Lung microvascular endothelial cell (primary cell): ENCODE data around the gene RIC8A. TPM values are rescaled to one million over a fixed set of nuclear protein-coding genes. Genes with fewer than 3 reads are reported as not detected.

Experiments used
- DNase-seq, 2 donors: peaks; one replicate each; pipeline versions ENCODE4 v3.0.0 to v3.0.0-alpha.2; 2010; ENCODE audit warnings: low read depth in 2 of 2
- total RNA-seq: library from RNA; depleted of rRNA; stranded (reverse); fragments of >200 nt; gene quantifications from 2 replicates; pipeline ENCODE4 v1.2.1, GENCODE V29; 2014

Gene RIC8A
- total RNA-seq, 1 donor from 2014 or later = 160 TPM

DNA sequence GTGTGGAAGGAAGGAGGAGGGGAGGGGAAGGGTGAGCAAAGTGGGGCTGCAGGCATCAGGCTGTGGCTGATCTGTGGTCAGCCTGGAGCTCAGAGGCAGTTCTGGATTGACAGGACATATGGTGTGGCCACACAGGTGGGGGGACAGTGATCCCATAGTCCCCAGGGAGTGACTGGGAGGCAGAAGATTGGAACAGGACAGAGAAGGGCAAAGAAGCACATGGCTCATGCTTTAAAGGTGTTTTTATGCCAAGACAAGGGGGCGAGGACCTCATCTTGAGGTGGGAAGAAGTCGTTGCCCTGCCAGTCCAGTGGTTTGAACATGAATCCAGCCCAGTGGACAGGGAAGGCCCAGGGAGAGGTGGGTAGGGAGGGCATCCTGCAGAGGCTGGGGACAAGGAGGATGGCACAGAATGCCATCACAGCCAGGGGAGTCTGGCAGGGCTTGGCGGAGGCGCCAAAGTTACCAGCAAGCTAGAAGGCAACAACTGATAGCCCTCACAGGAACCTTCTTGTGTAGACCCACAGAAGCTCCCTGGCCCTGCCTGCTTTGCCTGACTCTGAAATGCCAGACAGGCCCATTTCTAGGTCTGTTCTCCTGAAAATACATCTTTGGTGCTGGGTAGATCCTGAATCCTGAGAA is 3.4 kb upstream of the RIC8A start:
- DNase-seq = no peak

DNA sequence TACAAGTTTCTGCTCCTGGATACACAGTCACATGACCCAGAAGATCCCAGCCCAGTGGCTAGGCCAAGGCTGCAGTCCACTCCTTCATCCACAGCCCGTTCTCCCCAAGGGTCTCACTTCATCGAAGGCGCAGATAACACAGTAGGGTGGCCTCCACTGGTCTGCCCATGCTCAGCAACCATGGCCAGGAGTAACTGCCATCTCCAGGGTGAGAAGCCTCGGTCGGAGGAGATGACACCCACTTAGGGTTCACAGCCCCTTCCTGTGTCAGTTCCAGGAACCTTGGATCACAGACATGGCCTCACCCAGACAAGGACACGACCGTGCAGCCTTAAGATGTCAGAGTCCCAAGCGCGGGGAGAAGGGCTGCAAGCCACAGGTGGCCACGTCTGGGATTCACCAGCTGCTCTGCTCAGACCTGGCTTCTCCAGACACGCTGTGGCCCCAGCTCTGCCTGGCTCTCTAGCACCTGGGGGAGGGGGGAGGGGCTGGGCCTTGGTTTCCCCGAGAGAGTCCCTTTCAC is 2.9 kb upstream of the RIC8A start:
- DNase-seq = no peak

- no peak for DNase-seq
These were observed 2.1 kb upstream of the RIC8A start for GRCh38 chr11:205221-206001.

- peak in 1 of 2 donors; percentile 2 for DNase-seq
These were observed 1.5 kb upstream of the RIC8A start for GRCh38 chr11:206002-206384.

GRCh38 chr11:206526-207207 is 841 bp upstream of the RIC8A start:
- DNase-seq = peak; percentile 41 to 51

- peak; percentile 83 to 87 for DNase-seq
These were observed 314 bp downstream of the RIC8A start for GRCh38 chr11:207863-208180.

- peak; percentile 78 to 83 for DNase-seq
These were observed 841 bp downstream of the RIC8A start for GRCh38 chr11:208181-208916.

DNA sequence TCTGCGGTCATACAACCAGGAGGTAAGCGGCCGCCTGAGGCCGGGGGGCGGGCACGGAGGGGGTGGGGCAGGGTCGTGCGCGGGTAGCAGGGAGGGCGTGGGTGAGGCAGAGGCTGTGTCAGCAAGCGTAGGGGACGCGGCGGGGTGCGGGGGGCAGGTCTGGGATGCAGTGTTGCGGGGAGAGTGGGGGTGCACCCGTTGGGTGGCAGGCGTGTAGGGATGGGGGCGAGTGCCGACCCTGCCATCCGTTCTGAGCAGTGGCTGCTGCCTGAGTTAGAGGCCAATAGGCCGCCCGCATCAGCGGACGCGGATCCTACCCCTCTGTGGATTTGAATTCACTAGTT is 1.4 kb downstream of the RIC8A start:
- DNase-seq = peak in 1 of 2 donors; percentile 15

DNA sequence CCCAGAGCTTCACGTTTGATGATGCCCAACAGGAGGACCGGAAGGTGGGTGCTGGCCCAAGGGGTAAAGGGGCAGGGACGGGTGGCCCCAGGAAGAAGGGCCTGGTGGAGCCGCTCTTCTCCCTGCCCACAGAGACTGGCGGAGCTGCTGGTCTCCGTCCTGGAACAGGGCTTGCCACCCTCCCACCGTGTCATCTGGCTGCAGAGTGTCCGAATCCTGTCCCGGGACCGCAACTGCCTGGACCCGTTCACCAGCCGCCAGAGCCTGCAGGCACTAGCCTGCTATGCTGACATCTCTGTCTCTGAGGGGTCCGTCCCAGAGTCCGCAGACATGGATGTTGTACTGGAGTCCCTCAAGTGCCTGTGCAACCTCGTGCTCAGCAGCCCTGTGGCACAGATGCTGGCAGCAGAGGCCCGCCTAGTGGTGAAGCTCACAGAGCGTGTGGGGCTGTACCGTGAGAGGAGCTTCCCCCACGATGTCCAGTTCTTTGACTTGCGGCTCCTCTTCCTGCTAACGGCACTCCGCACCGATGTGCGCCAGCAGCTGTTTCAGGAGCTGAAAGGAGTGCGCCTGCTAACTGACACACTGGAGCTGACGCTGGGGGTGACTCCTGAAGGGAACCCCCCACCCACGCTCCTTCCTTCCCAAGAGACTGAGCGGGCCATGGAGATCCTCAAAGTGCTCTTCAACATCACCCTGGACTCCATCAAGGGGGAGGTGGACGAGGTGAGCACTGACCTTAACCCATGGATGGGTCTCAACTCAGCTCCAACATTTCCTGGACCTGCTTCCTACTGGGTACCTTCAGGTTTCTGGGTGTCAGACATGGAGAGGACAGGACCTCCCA is 2.0 kb downstream of the RIC8A start:
- peak; percentile 28 to 31 for DNase-seq

DNA sequence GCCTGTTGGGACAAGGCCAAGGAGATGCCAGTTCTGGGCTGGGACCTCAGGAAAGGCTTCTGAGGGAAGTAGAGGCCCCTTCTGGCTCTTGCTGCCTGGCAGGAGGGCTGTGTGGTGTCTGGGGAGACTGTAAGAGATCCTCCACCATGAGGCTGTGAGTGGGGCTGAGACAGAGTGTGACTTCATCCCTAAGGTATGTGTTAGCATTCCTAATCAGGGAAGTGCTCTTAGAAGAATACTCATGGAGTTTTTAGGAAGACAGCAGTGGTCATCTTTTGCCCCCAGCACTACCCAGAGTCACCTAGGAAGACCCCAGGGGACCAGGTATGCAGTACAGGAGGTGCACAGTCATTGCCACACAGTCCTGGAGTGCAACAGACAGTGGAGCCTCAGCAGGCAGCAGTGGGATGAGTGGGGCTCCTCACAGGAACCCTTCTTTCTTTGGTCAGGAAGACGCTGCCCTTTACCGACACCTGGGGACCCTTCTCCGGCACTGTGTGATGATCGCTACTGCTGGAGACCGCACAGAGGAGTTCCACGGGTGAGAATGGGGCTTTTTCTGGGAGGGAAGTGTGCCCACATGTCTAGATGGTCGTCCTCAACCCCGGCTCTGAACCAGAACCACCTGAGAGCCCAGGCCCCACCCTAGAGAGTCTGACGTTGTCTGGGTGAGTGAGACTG is 2.8 kb downstream of the RIC8A start:
- peak in 1 of 2 donors; percentile 64 for DNase-seq

DNA sequence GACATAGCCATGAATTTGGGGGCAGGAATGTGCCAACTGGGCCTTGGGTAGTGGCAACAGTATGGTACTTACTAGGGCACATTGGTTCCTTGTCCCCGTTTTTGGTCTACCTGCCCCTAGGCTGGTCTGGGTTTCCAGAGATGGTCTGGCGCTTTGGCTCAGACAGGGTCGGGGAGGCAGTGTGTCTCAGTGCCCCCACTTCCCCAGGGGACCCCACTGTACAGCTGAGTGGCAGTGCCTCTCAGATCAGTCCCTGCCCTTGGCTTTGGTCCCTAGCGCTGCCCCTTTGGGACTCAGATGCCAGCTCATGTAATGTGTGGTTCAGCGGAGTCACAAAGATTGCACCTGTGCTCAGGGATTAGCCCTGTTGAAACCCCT is 3.3 kb downstream of the RIC8A start:
- DNase-seq = no peak

GRCh38 chr11:211295-211694 is 3.8 kb downstream of the RIC8A start:
- no peak for DNase-seq

- no peak for DNase-seq
These were observed 4.2 kb downstream of the RIC8A start for GRCh38 chr11:211741-212140.

- DNase-seq = no peak
These were observed 4.9 kb downstream of the RIC8A start for GRCh38 chr11:212150-213100.

- no peak for DNase-seq
These were observed 5.6 kb downstream of the RIC8A start for GRCh38 chr11:213111-213510.

GRCh38 chr11:214083-214482 is 6.6 kb downstream of the RIC8A start:
- no peak for DNase-seq

GRCh38 chr11:215581-216037 is 8.1 kb downstream of the RIC8A start:
- DNase-seq = no peak

- no peak for DNase-seq
These were observed 8.8 kb downstream of the RIC8A start for GRCh38 chr11:216081-216974.
